ENCODE results near the gene CEP72. TPM values are rescaled to one million over a fixed set of nuclear protein-coding genes. Genes with fewer than 3 reads are reported as not detected.

CEP72 gene
- total RNA-seq, 1 experiment from 2014 or later: 24.8 TPM

DNA sequence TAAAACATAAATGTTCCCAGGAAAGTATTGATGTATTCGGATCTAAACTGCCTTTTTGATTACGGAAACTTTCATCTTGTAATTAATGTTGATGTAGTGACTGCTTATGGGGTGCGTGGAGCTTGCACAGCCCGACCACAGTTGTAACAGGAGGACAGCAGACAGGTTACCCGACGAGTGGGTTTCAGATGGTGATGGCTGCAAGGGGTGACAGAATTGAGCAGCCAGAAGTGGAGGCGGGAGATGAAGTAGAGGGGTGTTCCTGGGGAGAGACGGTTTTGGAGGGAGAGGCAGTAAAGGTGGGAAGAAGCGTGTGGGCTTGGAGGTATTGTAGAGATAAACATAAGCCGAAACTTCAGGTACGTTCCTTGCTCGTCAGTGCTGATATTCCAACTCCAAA, 5.8 kb downstream of the CEP72 start:
- TF ChIP-seq, protein P1, sequence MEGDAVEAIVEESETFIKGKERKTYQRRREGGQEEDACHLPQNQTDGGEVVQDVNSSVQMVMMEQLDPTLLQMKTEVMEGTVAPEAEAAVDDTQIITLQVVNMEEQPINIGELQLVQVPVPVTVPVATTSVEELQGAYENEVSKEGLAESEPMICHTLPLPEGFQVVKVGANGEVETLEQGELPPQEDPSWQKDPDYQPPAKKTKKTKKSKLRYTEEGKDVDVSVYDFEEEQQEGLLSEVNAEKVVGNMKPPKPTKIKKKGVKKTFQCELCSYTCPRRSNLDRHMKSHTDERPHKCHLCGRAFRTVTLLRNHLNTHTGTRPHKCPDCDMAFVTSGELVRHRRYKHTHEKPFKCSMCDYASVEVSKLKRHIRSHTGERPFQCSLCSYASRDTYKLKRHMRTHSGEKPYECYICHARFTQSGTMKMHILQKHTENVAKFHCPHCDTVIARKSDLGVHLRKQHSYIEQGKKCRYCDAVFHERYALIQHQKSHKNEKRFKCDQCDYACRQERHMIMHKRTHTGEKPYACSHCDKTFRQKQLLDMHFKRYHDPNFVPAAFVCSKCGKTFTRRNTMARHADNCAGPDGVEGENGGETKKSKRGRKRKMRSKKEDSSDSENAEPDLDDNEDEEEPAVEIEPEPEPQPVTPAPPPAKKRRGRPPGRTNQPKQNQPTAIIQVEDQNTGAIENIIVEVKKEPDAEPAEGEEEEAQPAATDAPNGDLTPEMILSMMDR (conservative IDR thresholded peaks at IDR 0.05): no peak
- Histone ChIP-seq H2AK5ac (ENCODE audit: insufficient read length, low read length) (no peak overlapping the region), H2BK20ac (ENCODE audit: low read depth, low read length, poor library complexity, severe bottlenecking) (no peak overlapping the region), H2BK120ac (ENCODE audit: low read depth, low read length, poor library complexity, severe bottlenecking) (no peak overlapping the region), H3K79me1 (ENCODE audit: insufficient read depth, low read depth, low read length, poor library complexity, severe bottlenecking) (peaks cover 9% of the 10 kb centered on the region), H2AFZ (ENCODE audit: low read length) (no peak overlapping the region), H4K5ac (ENCODE audit: insufficient read length, low read depth, low read length) (no peak overlapping the region), H2BK12ac (ENCODE audit: insufficient read length, low read depth, low read length) (no peak overlapping the region), H3T11ph (ENCODE audit: low read length) (no peak overlapping the region), H3K4ac (ENCODE audit: low read depth, low read length) (no peak overlapping the region), H3K18ac (ENCODE audit: insufficient read length, low read depth, low read length) (no peak overlapping the region), H3K9ac (ENCODE audit: extremely low read depth, insufficient read length, low read length) (no peak overlapping the region), H3K14ac (ENCODE audit: insufficient read depth, low read length) (no peak overlapping the region; the same call in 1 of the 2 replicates), H3K27me3 (ENCODE audit: insufficient read depth, low read length) (no peaks in the 10 kb centered on the region), H4K20me1 (ENCODE audit: control insufficient read depth, insufficient read depth, insufficient read length) (no peaks in the 10 kb centered on the region), H2BK5ac (ENCODE audit: insufficient read length, low read length) (no peak overlapping the region), H2BK15ac (ENCODE audit: low read depth, low read length) (no peak overlapping the region), H3K27ac (ENCODE audit: insufficient read length, low read depth, low read length) (no peak overlapping the region), H4K91ac (ENCODE audit: insufficient read length, low read depth, low read length) (no peak overlapping the region), H3K23ac (ENCODE audit: insufficient read length, low read depth, low read length) (no peak overlapping the region), H4K8ac (replicated peaks; ENCODE audit: insufficient read length, low read depth, low read length) (no peak overlapping the region), H3K4me2 (ENCODE audit: insufficient read depth, insufficient read length, low read length) (no peak overlapping the region), H3K4me1 (ENCODE audit: insufficient read depth, low read length) (no peaks in the 10 kb centered on the region; the same call in 1 of the 2 replicates), H3K9me3 (ENCODE audit: control insufficient read depth, low read depth, low read length) (no peaks in the 10 kb centered on the region), H3K23me2 (ENCODE audit: insufficient read length, low read depth, low read length, poor library complexity, severe bottlenecking) (no peaks in the 10 kb centered on the region), H3K79me2 (ENCODE audit: insufficient read depth, low read length) (peaks cover 18% of the 10 kb centered on the region), H3K56ac (ENCODE audit: insufficient read length, low read depth, low read length) (no peak overlapping the region)
- Mint-ChIP-seq H3K27me3 (ENCODE audit: low read depth) (peaks cover 1% of the 10 kb centered on the region; the same call in 1 of the 2 replicates), H3K4me3 (no peak overlapping the region), H3K4me1 (peaks cover 17% of the 10 kb centered on the region in 2 experiments), H3K9me3 (peaks cover 2 to 7% of the 10 kb centered on the region in 2 experiments), H3K36me3 (ENCODE audit: insufficient read depth in 1 of 3, low read depth in 3 of 3) (peaks cover 39 to 72% (median 62%) of the 10 kb centered on the region in 3 experiments), H3K27ac (peak overlapping the region in 1 of 3 experiments; percentile 22; a peak in 2 of 7 replicates)
- DNase-seq: no peak
- no CpG with 5 or more reads among the region's 12 CpGs for WGBS (ENCODE audit: extremely low coverage, insufficient read length, low lambda C conversion rate)

All from H9 (cell line).